Ascending aorta (tissue), 2 donors: ENCODE data around the gene OR10A5. TPM values are rescaled to one million over a fixed set of nuclear protein-coding genes. Genes with fewer than 3 reads are reported as not detected.
"Not testable (repeated sequence)": the region's sequence is repeated elsewhere in the genome, so short reads cannot be mapped to it uniquely, and the experiment has no call there.

ENCODE experiments used
- DNase-seq, 2 donors: peaks; one replicate each; pipeline ENCODE4 v3.0.0-alpha.2; 2019; ENCODE audit warnings: low spot score in 2 of 2
- H3K27ac ChIP-seq, 2 donors: fragments of 200-600 bp; sonication (generic); one replicate each; pipeline ENCODE4 v1.5.1; 2016 to 2017; ENCODE audit warnings: mild to moderate bottlenecking in 1 of 2
- H3K27me3 ChIP-seq: fragments of 200-600 bp; sonication (generic); one replicate; pipeline ENCODE4 v1.5.1; 2017
- H3K36me3 ChIP-seq, 2 donors: fragments of 200-600 bp; sonication (generic); one replicate each; pipeline ENCODE4 v1.5.1; 2016
- H3K4me1 ChIP-seq, 2 donors: fragments of 200-600 bp; sonication (generic); one replicate each; pipeline ENCODE4 v1.5.1; 2016 to 2017; ENCODE audit warnings: mild to moderate bottlenecking in 1 of 2
- H3K4me3 ChIP-seq, 2 donors: fragments of 200-600 bp; sonication (generic); one replicate each; pipeline ENCODE4 v1.5.1; 2016 to 2017; ENCODE audit warnings: mild to moderate bottlenecking in 1 of 2
- H3K9me3 ChIP-seq, 2 donors: fragments of 200-600 bp; sonication (generic); one replicate each; pipeline ENCODE4 v1.5.1; 2016
- intact Hi-C: fragments of 100-400 bp; cut with DNase I; formaldehyde crosslinking; loops from one replicate; pipeline ENCODE4 v1.15.1; 2023
- total RNA-seq: library from RNA; depleted of rRNA; stranded (reverse); fragments of >200 nt; gene quantifications from one replicate; pipeline ENCODE4 v1.1.0, GENCODE V29; 2016
- TF ChIP-seq, protein P1 (sequence below), 3 experiments: fragments of 200-600 bp in 2 of 3; fragments of 450-650 bp in 1 of 3; sonication (generic) in 2 of 3; IDR thresholded peaks; one replicate each; pipeline ENCODE4 v1.5.1; 2016 to 2019; ENCODE audit warnings: antibody characterized with exemption in 3 of 3, mild to moderate bottlenecking in 1 of 3, moderate library complexity in 1 of 3

Gene OR10A5
- total RNA-seq, 1 donor from 2014 or later: not detected

GRCh38 chr11:6876325-6876724 lies 30.8 kb downstream of the OR10A5 start, which contains the start of gene OR10A4:
OR10A4 (plus strand) TSS chr11:6876625; CDS start chr11:6876648, 23 bp downstream.
- Histone ChIP-seq H3K27ac (no peak within 1 kb of the TSS), H3K9me3 (no peaks in the 10 kb centered on the region), H3K4me1 (no peaks in the 10 kb centered on the region), H3K4me3 (no peak within 1 kb of the TSS), H3K27me3 (no peaks in the 10 kb centered on the region), H3K36me3 (no peaks in the 10 kb centered on the region)
- no peak for DNase-seq
- intact Hi-C loops: no loop called here
- TF ChIP-seq, protein P1, sequence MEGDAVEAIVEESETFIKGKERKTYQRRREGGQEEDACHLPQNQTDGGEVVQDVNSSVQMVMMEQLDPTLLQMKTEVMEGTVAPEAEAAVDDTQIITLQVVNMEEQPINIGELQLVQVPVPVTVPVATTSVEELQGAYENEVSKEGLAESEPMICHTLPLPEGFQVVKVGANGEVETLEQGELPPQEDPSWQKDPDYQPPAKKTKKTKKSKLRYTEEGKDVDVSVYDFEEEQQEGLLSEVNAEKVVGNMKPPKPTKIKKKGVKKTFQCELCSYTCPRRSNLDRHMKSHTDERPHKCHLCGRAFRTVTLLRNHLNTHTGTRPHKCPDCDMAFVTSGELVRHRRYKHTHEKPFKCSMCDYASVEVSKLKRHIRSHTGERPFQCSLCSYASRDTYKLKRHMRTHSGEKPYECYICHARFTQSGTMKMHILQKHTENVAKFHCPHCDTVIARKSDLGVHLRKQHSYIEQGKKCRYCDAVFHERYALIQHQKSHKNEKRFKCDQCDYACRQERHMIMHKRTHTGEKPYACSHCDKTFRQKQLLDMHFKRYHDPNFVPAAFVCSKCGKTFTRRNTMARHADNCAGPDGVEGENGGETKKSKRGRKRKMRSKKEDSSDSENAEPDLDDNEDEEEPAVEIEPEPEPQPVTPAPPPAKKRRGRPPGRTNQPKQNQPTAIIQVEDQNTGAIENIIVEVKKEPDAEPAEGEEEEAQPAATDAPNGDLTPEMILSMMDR (IDR thresholded peaks at IDR 0.05): no peak

DNA sequence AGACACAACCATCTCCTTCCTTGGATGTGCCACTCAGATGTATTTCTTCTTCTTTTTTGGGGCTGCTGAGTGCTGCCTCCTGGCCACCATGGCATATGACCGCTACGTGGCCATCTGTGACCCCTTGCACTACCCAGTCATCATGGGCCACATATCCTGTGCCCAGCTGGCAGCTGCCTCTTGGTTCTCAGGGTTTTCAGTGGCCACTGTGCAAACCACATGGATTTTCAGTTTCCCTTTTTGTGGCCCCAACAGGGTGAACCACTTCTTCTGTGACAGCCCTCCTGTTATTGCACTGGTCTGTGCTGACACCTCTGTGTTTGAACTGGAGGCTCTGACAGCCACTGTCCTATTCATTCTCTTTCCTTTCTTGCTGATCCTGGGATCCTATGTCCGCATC lies 31.4 kb downstream of the OR10A5 start:
- no peaks in the 10 kb centered on the region for H3K27me3 ChIP-seq
- no peak overlapping the region for H3K27ac ChIP-seq
- no peak overlapping the region for H3K4me3 ChIP-seq
- H3K9me3 ChIP-seq: no peaks in the 10 kb centered on the region
- intact Hi-C loops: no loop called here
- no peaks in the 10 kb centered on the region for H3K36me3 ChIP-seq
- no peak for DNase-seq
- no peaks in the 10 kb centered on the region for H3K4me1 ChIP-seq
- TF ChIP-seq, protein P1 (IDR thresholded peaks at IDR 0.05): no peak

- intact Hi-C loops: no loop called here
- H3K27ac ChIP-seq: no peak overlapping the region
- no peaks in the 10 kb centered on the region for H3K36me3 ChIP-seq
- no peaks in the 10 kb centered on the region for H3K9me3 ChIP-seq
- DNase-seq: no peak
- no peaks in the 10 kb centered on the region for H3K27me3 ChIP-seq
- H3K4me1 ChIP-seq: no peaks in the 10 kb centered on the region
- H3K4me3 ChIP-seq: no peak overlapping the region
- TF ChIP-seq, protein P1 (IDR thresholded peaks at IDR 0.05): no peak
These were observed 37.3 kb downstream of the OR10A5 start for GRCh38 chr11:6882751-6883150.

- H3K36me3 ChIP-seq, H3K27me3 ChIP-seq, H3K4me1 ChIP-seq, H3K4me3 ChIP-seq, intact Hi-C loops, DNase-seq, H3K27ac ChIP-seq, H3K9me3 ChIP-seq: not testable (repeated sequence)
These were observed 42.2 kb downstream of the OR10A5 start for GRCh38 chr11:6887711-6888110.

DNA sequence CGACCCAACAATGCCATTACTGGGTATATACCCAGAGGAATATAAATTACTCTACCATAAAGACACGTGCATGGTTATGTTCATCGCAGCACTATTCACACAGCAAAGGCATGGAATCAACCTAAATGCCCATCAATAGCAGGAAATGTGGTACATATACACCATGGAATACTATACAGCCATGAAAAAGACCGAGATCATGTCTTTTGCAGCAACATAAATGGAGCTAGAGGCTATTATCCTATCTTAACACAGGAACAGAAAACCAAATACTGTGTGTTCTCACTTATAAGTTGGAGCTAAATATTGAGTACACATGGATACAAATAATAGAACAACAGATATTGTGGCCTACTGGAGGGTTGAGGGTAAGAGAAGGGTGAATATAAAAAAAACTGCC lies 43.3 kb downstream of the OR10A5 start:
- H3K27ac ChIP-seq: no peak overlapping the region
- H3K36me3 ChIP-seq: no peaks in the 10 kb centered on the region
- no peaks in the 10 kb centered on the region for H3K9me3 ChIP-seq
- no peaks in the 10 kb centered on the region for H3K4me1 ChIP-seq
- DNase-seq: no peak
- TF ChIP-seq, protein P1 (IDR thresholded peaks at IDR 0.05): no peak
- intact Hi-C loops: no loop called here
- no peak overlapping the region for H3K4me3 ChIP-seq
- no peaks in the 10 kb centered on the region for H3K27me3 ChIP-seq

DNA sequence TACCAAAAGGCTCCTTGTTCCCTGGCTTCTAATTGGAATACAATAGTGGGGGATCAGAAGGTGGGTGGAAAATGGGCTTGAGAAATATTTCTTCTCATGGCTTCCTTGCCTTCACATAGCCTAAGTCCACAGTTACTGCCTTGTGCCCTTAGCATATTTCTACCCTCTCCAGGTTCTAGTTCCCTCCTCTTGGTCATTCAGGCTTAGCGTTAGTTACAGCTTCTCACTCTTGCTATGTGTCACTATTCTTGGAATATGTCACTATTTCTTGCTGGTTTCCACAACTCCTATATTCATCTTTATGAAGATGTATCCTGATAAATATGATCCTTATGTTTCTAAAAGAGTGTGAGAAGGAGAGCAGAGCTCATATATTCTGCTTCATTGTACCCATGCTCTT lies 44.4 kb downstream of the OR10A5 start:
- Histone ChIP-seq H3K27ac (no peak overlapping the region), H3K27me3 (no peaks in the 10 kb centered on the region), H3K36me3 (no peaks in the 10 kb centered on the region), H3K4me3 (no peak overlapping the region), H3K9me3 (no peaks in the 10 kb centered on the region), H3K4me1 (no peaks in the 10 kb centered on the region)
- TF ChIP-seq, protein P1 (IDR thresholded peaks at IDR 0.05): no peak
- no peak for DNase-seq
- intact Hi-C loops: no loop called here
